Uterus (tissue), 2 donors: ENCODE results near the gene SEL1L3.

Experiments
- POLR2A ChIP-seq, 2 donors: fragments of 450-650 bp; IDR thresholded peaks; one replicate each; pipeline ENCODE4 v1.6.1; 2016; ENCODE audit warnings: antibody characterized with exemption in 2 of 2, mild to moderate bottlenecking in 1 of 2, moderate library complexity in 1 of 2
- TF ChIP-seq, protein P1 (sequence below), 4 experiments: fragments of 200-600 bp in 2 of 4; fragments of 450-650 bp in 2 of 4; sonication (generic) in 2 of 4; IDR thresholded peaks; one replicate each; pipeline ENCODE4 v1.5.1; 2016 to 2019; ENCODE audit warnings: antibody characterized with exemption in 4 of 4, mild to moderate bottlenecking in 2 of 4, moderate library complexity in 1 of 4

DNA sequence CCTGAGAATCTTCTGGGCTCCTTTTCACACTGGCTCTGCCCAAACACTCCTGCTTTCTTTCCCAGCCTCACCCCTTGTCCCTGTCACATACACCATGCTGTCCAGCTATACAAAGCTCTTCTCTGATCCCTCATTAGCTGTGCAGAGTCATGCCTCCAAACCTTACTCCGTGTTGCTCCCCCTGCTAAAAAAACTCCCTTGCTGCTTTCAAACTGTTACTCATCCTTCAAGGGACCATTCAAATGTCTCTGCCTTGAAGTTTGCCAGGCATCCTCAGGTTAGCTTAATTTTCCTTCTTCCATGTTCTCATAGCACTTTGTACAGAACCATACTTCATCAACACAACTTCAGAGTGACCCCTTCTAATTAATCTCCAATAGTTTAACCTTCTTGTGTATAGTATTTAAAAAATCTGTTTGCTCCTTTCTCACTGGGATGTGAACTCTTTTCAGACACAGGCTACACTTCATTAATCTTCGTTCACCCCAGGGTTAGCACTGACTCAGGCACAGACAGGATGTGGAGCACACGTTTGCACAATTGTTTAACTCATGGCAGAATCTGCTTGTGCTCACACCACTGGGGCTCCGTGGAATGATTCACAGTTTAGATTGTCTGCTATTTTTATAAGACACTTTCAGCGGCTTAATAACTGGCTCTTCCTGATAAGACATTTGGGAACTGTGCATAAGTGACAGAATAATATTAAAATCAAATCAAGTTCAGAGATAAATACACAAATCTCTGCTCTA is 21.4 kb upstream of the SEL1L3 start:
- TF ChIP-seq, protein P1, sequence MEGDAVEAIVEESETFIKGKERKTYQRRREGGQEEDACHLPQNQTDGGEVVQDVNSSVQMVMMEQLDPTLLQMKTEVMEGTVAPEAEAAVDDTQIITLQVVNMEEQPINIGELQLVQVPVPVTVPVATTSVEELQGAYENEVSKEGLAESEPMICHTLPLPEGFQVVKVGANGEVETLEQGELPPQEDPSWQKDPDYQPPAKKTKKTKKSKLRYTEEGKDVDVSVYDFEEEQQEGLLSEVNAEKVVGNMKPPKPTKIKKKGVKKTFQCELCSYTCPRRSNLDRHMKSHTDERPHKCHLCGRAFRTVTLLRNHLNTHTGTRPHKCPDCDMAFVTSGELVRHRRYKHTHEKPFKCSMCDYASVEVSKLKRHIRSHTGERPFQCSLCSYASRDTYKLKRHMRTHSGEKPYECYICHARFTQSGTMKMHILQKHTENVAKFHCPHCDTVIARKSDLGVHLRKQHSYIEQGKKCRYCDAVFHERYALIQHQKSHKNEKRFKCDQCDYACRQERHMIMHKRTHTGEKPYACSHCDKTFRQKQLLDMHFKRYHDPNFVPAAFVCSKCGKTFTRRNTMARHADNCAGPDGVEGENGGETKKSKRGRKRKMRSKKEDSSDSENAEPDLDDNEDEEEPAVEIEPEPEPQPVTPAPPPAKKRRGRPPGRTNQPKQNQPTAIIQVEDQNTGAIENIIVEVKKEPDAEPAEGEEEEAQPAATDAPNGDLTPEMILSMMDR (IDR thresholded peaks at IDR 0.05), result no peak
- TF ChIP-seq POLR2A (IDR thresholded peaks at IDR 0.05), result no peak
